AG09319 (cell line): Measurements from ENCODE around the gene GRIA3.
"Not testable (repeated sequence)": the region's sequence is repeated elsewhere in the genome, so short reads cannot be mapped to it uniquely, and the experiment has no call there.

Source experiments
- DNase-seq: peaks from one replicate; pipeline ENCODE4 v3.0.0-alpha.2; 2010; ENCODE audit warnings: low read depth; ENCODE audit errors: extremely low read depth
- TF ChIP-seq, protein P1 (sequence below): IDR thresholded peaks from 2 replicates; pipeline ENCODE4 v1.5.1; 2011; ENCODE audit warnings: low read depth, mild to moderate bottlenecking, inconsistent platforms, low read length, moderate library complexity

Gene GRIA3

DNA sequence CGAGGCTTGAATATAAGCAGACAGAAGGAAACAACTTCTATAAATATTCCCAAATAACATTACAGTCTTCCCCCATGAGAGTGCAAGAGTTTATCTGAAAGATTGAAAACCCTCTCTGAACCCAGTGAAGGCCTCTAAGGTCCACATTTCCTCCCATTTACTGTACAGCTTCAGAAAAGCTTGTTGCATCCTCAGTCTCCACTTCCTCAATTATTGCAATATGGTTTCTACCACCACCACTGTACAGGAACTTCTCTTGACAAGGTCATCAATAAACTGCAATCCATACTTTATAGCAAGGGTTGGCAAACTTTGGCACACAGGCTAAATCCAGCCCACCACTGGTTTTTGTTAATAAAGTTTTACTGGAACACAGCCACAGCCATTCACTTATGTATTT, 309.8 kb downstream of the GRIA3 start:
- TF ChIP-seq, protein P1, sequence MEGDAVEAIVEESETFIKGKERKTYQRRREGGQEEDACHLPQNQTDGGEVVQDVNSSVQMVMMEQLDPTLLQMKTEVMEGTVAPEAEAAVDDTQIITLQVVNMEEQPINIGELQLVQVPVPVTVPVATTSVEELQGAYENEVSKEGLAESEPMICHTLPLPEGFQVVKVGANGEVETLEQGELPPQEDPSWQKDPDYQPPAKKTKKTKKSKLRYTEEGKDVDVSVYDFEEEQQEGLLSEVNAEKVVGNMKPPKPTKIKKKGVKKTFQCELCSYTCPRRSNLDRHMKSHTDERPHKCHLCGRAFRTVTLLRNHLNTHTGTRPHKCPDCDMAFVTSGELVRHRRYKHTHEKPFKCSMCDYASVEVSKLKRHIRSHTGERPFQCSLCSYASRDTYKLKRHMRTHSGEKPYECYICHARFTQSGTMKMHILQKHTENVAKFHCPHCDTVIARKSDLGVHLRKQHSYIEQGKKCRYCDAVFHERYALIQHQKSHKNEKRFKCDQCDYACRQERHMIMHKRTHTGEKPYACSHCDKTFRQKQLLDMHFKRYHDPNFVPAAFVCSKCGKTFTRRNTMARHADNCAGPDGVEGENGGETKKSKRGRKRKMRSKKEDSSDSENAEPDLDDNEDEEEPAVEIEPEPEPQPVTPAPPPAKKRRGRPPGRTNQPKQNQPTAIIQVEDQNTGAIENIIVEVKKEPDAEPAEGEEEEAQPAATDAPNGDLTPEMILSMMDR, result no peak
- no peak for DNase-seq

DNA sequence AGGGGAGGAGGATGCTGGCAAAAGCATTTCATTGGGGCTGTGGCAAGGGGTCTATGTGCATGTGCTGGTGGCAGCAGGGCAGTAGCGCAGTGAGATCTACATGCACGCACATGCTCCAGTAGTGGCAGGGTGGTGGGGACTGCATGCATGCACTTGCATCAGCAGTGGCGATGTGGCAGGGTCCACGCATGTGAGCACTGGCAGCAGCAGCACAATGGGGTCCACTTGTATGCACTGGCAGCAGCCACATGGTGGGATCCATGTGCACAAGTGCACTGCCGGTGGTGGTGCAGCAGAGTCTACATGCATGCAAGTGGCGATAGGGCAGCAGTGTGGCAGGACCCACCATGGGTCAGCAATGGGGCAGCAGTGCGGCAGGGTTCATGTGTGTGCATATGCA, 315.7 kb downstream of the GRIA3 start:
- TF ChIP-seq, protein P1, result no peak
- no peak for DNase-seq

DNA sequence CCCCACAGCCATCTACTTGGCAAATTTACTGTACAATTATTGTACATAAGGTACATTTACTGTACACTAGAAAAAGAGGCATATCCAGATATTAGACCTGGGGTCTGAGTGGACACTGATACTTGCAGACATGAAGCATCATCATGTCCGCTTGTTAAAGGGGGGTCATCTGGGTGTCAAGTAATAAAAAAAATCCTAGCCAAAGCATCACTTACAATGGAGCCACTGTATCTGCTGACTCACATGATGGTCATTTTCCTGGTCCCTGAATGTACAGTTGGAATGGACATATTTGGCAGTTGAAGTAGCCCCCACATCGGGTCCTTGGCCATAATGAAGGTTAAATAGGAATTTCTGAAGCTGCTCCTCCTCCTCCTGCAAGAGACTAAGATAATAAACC, 320.0 kb downstream of the GRIA3 start:
- TF ChIP-seq, protein P1, result no peak
- no peak for DNase-seq

DNA sequence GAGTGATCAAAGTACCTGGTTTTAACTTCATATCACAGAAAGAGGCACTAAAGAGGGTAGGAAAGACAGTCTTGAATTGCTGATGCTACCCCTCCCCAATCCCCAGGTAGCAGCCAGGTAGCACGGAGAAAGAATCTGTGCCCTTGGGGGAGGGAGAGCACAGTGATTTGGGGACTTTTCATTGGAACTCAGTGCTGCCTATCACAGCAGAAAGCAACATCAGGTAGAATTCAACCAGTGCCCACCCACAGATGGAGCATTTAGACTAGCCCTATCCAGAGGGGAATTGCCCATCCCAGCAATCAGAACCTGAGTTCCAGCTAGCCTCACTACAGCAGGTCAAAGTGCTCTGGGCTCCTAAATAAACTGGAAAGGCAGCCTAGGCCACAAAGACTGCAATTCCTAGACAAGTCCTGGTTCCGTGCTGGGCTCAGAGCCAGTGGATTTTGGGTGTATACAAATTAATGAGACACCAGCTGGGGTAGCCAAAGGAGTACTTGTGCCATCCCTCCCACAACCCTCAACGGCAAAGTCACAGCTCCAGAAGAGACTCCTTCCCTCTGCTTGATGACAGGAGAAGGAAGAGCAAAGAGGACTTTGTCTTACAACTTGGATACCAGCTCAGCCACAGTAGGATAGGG, 320.7 kb downstream of the GRIA3 start:
- DNase-seq, result no peak
- TF ChIP-seq, protein P1, result no peak

DNA sequence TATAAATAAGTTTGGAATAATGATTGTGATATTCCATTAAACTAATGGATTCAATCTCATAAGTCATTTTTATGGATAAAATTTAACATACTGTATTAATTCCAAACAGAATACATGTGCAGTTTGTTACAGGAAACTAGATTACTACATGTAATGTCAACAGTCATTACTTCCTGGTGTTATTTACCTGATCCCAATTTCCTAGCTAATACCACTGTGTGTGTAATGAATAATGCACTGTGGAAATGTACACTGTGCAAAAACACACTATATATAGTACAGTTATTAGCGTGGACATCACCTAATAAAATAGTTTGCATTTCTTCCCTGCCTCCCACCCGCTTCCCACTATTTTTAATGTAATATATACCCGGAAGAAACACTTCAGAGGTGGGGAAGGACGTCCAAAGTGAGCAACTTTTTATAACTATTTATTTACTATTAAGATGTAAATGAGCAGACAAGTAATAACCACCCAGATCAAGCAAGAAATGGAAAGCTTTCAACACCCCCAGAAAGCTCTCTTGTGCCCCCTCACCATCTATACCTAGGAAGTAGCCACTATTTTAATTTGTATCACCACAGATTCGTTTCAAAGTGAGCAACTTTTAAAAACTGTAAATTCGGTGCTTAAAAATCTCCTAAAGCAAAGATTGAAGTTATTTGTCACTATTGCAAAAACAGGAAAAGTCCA, 329.7 kb downstream of the GRIA3 start:
- TF ChIP-seq, protein P1, result no peak
- DNase-seq, result no peak

DNA sequence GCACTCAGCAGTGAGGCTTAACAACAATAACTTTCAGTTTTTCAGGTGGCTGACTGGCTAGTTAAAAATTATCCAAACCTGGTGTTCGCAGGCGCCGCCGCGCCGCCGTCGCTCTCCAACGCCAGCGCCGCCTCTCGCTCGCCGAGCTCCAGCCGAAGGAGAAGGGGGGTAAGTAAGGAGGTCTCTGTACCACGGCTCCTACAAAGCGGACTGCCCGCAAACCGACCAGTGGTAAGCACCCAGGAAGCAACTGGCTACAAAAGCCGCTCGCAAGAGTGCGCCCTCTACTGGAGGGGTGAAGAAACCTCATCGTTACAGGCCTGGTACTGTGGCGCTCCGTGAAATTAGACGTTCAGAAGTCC, 330.2 kb downstream of the GRIA3 start:
- DNase-seq, result not testable (repeated sequence)

DNA sequence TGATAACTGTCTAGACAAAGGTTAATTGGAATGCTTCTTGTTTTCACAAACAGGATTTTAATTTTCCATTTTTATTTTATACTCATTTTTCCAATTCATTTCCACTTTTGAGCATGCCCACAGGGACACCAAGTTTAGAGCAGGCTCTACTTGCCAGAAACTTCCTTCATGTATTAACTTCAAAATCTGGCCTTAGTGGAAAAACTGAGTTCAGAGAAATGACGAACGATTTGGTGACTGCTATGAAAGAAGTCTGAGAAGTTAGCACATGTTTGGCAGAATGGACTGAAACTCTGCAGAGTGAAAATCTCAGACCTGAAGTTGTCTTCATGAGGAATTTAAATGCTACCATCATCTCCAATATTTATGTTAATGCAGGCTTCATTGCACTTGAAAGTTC, 334.7 kb downstream of the GRIA3 start:
- TF ChIP-seq, protein P1, result no peak
- no peak for DNase-seq
